GM19328 (cell line): Measurements from ENCODE around the gene TIGD7.

Source experiments
- ATAC-seq: cut with Tn5 transposase; IDR thresholded peaks from one replicate; pipeline ENCODE4 v1.9.1; 2021; ENCODE audit warnings: mild to moderate bottlenecking, moderate library complexity; ENCODE audit not compliant: unreplicated experiment

Gene TIGD7, protein sequence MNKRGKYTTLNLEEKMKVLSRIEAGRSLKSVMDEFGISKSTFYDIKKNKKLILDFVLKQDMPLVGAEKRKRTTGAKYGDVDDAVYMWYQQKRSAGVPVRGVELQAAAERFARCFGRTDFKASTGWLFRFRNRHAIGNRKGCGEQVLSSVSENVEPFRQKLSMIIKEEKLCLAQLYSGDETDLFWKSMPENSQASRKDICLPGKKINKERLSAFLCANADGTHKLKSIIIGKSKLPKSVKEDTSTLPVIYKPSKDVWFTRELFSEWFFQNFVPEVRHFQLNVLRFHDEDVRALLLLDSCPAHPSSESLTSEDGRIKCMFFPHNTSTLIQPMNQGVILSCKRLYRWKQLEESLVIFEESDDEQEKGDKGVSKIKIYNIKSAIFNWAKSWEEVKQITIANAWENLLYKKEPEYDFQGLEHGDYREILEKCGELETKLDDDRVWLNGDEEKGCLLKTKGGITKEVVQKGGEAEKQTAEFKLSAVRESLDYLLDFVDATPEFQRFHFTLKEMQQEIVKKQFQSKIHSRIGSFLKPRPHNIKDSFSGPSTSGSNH

DNA sequence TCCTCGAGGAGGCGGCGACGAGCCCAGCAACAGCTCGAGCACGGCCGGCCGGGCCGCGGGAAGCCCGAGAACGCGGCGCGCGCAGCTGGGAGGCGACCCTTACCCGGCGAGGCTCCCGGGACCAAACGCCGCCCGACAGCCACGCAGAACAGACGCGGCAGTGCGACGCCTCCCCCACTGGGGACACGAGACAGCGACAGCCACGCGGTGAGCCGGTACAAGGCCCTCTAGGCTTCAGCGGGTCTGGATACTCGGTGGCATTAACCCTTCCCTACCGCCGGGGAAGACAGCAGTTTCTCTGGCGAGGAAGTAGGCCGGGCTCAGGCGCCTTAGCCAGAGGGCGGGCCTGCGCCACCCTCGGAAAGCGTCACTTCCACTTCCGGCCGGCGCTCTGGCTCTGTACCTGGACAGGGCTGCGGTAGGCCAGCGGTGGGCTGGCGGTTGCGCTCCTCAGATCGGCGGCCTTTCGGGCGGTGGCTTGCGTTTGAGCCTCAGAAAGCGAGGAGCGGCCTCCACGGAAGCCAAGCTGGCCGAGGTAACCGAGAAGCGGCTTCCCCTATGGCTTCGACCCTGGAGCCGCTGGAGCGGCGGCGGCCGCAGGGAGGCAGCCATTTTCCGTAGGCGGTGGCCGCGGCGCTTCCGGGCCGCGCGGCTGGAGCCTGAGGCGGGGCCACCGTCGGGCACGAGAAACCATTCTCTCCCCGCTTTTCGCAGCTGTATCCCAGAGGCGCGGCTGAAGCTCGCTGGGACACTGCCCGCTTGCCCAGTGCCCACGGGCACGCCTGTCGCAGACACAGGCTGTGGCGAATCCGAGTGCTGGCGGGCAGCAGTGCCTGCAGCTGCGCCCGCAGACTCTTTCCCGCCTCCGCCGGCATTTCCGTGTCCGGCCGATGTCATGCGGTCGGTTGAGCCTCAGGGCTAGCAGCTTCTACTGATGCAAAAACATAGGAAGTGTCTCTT lies at the start of gene TIGD7, which contains the start of gene ZNF75A:
TSS of gene TIGD7 (minus strand) at position 322 of the 960 bp plus-strand sequence. CDS start 4,816 bp downstream, outside the sequence.
TSS of gene ZNF75A (plus strand) at position 389 of the 960 bp plus-strand sequence. CDS start 2,932 bp downstream, outside the sequence.
- peak; percentile 94 for ATAC-seq

DNA sequence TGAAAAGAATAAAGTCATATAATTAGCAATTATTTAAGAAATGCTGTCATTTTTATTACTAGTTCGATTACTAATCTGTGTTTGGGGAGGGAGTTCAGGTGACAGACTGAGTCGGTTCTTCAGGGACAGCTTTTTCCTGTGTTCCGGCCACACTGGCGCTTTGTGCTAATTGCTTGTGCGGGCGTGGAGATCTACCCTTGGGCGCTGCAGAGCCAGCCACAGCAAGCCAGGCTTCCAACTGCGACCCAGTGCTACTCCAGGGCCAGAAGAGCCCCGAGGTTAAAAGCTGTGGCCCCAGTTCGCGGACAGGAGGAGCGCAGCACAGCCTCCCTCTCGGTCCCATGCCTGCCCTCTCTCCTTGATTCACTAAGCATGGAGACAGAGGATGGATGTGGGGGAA lies 43.9 kb upstream of the TIGD7 start:
- no peak for ATAC-seq

DNA sequence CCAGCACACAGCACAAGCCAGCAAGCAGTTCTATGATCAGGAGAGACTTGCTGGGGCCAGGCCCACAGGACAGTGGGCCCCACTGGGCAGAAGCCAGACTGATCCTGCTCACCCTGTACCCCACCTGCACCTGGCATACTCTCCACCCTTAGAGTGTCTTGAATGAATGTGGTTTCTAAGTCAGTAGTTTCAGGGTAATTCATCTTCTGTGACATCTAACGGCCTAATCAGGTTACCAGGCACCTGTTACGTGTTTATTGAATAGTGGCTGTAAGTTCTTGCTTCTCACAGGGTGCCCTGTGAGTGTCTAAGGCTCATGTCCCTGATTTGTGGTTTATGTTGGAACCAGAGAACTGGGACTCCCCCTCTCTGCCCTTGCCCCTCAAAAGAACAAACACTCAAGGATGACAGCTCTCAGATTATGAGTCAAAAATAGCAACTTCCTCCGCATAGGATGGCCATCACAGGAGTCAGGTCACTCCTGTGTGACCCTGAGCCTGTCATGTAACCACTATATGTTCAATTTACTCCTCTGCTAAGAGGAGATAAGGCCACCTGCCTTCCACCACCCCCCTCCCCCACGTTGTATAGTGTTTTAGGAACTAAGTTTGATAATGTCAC lies 43.4 kb upstream of the TIGD7 start:
- ATAC-seq = no peak

DNA sequence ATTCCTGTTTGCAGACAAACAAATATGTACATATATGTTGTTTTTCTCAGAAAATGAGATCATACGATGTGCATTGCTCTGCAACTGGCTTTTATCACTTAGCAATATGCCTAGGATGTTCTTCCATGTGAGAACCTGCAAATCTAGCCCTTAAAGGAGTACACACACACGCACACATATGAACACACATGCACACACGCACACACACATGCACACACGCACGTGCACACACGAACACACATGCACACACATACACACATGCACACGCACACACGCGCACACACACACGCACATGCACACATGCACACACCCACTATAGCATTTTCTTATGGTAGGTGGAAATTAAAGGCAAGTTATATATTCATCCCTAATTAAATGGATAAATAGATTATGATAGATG lies 42.4 kb upstream of the TIGD7 start:
- ATAC-seq = no peak

DNA sequence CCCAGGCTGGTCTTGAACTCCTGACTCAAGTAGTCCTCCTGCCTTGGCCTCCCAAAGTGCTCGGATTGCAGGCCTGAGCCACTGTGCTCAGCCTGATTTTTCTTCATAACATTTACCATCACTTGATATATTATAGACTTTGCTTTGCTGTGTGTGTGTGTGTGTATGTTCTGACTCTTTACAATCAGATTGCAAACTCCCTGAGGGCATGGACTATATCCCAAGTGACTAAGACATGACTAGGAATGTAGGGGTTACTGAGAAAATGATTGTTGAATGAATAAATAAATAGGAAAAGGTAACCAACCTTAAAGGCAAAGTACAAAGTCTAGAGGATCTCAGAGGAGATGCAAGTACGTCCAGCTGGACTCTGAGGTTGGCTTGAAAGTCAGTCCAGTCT lies 40.8 kb upstream of the TIGD7 start:
- ATAC-seq = no peak

DNA sequence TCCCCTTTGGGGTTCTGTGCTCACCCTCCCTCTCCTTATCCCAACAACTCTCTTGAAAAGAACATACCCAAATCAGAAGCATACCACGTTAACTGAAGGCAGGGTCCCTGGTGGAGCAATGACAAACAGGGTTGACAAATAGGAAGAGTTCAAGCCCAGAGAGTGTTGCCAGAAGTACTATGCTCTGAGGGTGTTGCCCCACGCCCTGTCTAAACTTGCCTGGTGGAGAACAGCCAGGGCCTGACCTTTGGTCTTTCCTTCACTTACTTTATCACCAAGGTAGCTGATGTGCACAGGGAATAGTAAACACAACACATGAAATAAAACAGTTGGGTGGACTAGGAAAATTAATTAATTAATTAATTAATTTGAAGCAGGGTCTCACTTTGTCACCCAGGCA lies 23.4 kb upstream of the TIGD7 start:
- no peak for ATAC-seq

DNA sequence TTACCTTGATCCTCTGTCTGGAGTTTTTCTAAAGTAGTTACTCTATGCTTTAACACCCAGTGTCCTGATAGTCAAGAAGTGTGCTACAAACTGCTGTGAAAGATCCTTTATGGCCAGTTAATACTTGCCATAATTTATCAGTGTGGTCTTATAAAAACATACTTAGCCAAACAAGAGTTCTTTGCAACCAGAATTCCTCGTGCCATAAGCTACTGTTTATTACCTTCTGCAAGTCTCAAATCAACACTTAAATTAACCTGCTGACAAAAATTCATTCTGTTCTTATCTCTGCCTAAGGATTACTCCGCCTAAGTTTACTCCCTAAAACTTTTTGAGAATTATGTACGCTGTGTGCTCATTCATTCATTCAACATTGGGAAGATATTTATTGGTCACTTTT lies 22.9 kb upstream of the TIGD7 start:
- ATAC-seq = no peak

DNA sequence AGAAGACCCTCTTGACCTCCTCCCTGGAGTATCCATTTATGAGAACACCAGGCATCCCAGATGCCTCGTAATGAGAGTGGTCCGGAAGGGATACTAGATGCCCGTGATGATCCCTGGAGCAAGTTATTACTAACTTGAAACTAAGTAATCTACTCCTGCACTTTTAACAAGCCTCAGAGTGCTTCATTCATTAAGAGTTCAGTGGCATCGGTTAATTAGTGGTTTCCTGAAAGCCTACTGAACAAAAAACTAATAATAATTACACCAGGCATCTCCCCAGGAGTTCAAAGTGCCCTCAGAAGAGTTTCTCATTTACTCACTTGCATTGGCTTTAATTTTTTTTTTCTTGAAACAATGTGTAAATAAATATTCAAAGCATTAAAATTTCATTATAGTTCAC lies 22.3 kb upstream of the TIGD7 start:
- ATAC-seq = no peak

DNA sequence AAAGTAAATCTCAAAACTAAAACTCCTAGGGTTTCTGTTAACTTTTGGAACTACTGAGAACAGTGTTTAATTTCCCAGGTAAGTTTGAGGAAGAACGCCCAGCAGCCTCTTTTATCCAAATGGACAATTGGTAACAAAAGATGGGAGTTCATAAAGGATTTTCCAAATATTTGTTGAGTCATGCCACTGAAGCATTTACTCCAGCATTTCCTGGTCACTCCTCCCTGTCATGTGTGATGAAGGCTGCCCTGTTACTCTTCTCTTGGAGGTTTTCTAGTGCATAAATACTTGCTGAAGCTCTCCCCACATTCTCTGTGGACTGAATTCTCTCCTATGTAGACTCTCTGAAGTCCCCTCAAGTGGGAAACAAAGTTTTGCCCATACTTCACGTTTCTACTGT lies 16.6 kb upstream of the TIGD7 start:
- ATAC-seq = no peak

DNA sequence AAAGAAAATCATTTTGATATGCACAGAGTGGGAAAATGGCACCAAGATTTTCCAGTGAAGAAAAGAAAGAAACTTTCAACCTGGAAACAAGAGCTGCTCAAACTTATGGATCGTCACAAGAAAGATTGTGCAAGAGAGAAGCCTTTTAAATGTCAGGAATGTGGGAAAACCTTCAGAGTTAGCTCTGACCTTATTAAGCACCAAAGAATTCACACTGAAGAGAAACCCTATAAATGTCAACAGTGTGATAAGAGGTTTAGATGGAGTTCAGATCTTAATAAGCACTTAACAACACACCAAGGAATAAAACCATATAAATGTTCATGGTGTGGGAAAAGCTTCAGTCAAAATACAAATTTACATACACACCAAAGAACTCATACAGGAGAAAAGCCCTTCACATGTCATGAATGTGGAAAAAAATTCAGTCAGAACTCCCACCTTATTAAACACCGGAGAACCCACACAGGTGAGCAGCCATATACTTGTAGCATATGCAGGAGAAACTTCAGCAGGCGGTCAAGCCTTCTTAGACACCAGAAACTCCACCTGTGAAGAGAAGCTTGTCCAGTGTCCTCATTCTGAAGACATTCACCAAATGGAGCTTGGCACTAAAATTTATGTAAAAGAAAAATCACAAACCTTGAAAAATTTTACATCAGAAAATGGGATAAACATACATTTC lies 12.2 kb upstream of the TIGD7 start:
- ATAC-seq = no peak

DNA sequence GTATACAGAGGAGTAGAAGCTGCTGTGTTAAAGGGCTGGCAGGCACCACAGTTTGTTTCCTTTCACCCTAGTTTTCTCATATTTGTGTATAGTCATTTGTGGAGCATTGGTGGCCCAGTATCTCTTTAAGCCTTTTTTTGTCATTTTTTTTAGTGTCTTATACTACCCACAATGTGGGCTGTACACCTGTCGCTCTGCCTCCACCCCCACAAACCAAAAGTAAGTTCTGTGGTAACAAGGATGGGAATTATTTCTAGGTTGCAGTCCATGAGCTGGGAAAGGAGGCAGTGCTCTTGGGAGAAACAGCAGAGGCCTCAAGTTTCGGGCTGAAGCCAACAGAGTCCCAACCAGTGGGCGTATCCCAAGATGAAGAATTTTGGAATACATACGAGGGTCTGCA lies 6.3 kb upstream of the TIGD7 start:
- ATAC-seq = no peak

DNA sequence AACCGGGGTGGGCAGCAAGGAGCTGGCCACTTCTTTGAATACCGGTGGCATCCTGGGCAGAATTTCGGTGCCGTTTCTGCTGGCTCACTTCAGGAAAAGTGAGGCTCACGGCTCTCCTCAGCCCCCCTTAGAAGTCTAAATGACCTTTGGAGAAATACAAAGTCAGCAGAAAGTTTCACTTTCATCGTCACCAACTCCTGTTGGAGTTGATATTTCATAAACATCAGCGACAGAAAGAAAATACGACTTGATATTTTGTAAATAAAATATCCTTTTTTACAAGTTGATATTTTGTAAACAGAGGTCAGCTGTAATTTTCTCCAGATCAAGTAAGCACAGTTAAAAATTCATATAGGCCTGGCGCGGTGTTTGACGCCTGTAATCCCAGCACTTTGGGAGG lies 848 bp upstream of the TIGD7 start:
- ATAC-seq = no peak

DNA sequence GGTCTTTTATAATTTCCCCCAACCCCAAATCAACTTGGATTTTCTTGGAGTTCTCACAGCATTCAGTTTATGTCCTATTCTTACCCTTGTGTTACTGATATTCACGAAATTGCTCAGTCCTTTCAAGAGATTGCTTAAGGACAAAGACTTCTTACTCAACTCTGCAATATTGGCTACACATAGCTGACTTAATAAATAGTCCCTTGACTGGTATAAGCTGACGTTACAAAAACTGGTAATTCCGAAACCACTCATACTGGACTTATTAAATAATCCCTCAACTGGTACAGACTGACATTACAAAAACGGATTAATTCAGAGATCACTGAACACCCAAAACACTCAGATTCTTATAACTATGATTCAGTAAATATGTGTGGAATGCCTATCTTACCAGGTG lies 860 bp downstream of the TIGD7 start:
- no peak for ATAC-seq

DNA sequence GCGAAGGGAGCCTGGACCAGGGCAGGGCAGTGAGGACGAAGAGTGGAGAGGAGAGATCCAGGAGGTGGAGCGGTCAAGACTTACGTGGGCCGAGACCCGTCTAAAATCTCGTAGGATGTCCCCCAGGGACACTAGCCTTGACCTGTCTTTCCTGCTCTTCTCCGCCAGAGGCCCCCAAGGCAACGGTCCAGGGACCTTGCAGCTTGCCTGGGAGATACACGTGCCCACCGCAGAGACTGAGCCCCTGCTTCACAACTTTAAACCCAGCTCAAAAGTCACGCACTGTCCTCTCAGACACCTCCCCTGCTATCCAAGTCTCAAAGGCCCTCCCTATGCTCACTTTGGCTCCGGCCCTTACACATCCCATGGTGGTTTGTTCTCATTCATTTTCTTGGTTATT lies 9.4 kb downstream of the TIGD7 start:
- ATAC-seq = no peak

DNA sequence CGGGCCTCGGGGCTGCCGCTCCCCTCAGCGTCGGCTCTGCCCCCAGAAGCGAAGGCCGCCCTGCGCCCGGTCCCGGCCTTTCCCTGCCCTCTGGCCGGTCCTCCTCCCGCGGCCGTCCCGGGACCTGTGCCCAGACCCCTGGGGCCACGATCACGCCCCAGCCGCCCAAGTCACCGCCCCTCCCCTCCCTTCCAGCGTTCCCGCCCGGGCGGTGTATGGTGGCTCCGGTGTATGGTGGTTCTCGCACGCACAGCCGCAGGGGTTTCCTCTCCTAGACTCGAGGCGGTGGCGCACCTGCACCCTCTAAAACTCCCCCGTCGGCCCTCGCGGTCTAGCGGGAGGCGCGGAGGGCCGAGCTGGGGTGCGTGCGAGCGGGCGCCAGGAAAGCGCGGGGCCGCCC lies 10.0 kb downstream of the TIGD7 start:
- ATAC-seq = no peak

DNA sequence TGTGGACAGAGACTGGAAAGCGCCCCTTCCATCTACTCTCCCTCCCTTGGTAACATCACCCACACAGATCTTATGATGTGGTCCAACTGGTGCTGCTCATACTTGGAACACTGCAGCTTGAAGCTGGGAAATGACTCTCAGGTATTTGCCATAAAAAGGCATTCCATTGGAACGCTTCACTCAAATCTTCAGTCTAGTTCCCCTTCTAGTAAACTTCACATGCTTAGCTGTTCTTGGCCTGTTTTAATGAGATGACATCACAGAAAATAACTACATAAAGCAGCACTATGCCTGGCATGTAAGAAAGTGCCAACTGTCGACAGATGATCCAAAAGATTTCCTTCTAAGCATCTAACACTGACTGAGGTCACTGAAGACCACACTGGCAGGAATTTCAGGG lies 12.6 kb downstream of the TIGD7 start:
- ATAC-seq = no peak

DNA sequence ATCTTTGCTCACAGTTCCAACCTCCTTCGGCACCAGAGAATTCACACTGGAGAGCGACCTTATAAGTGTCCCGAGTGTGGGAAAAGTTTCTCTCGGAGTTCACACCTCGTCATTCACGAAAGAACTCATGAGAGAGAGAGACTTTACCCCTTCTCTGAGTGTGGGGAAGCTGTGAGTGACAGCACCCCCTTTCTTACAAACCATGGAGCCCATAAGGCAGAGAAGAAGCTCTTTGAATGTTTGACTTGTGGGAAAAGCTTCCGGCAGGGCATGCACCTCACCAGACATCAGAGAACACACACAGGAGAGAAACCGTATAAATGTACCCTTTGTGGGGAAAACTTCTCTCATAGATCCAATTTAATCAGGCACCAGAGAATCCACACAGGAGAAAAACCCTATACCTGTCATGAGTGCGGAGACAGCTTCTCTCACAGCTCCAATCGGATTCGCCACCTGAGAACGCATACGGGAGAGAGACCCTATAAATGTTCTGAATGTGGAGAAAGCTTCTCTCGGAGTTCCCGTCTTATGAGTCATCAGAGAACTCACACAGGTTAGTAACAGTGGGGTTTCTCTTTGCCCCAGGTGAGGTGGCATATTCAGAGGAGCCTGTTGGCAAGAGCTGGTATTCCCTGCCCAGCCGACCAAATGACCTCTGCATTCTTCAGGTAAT lies 15.1 kb downstream of the TIGD7 start:
- no peak for ATAC-seq

DNA sequence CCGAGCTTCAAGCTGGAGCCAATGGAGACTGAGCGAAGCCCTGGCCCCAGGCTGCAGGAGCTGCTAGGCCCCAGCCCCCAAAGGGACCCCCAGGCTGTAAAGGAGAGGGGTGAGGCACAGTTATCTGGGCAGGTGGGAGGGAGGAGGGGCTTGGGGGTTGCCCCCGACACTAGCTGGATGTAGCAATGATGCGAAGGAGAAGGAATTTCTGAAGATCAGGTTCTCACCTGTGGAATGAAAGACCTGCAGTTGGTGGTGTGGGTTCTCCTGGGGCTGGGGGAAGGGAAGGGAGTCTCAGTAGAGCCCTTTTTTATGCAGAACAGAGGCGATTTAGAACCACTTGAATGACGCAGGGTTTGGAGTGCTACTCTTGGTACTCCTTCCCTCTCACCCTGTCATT lies 20.1 kb downstream of the TIGD7 start:
- no peak for ATAC-seq

DNA sequence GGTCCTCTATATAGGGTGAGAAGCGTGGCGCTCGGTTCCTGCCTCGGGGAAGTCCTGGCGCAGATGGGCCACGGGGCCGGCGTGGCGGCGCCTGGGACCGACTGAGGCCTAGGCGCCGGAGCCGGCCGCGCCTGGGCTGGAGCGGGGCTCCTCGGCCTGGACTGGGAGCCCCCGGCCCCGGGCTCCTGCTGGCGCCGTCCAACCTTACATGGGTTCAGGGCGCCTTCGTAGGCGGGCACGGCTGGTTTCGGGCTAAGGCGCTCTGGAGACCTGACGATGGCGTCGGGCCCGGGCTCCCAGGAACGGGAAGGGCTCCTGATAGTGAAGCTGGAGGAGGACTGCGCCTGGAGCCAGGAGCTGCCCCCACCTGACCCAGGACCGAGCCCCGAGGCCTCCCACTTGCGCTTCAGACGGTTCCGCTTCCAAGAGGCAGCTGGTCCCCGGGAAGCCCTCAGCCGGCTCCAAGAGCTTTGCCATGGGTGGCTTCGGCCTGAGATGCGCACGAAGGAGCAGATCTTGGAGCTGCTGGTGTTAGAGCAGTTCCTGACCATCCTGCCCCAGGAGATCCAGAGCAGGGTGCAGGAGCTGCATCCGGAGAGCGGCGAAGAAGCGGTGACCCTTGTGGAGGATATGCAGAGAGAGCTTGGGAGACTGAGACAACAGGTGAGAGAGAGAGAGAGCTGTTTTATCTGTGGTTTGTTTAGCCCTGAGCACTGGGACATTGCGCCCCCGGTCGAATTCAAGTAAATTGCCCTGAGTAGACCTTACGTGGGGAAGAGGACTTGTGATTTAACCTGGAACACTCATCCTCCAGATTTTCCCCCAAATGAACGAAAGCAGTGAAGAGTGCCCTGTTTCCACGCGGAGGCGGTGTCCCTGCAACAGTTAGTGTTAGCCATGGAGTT lies 21.4 kb downstream of the TIGD7 start:
- ATAC-seq = peak; percentile 24
